HFF-Myc (cell line): ENCODE measurements around the gene RBMS2.

Experiments used
- DNase-seq: peaks from one replicate; pipeline ENCODE4 v3.0.0-alpha.2; 2011; ENCODE audit warnings: low read depth; ENCODE audit errors: extremely low read depth
- H3K4me3 ChIP-seq: replicated peaks from 2 replicates; pipeline ENCODE4 v1.5.1; 2011; ENCODE audit warnings: low read depth, mild to moderate bottlenecking, control low read depth, low read length
- TF ChIP-seq, protein P1 (sequence below): IDR thresholded peaks from 2 replicates; pipeline ENCODE4 v1.5.1; 2012; ENCODE audit warnings: mild to moderate bottlenecking, low read depth, low read length, control low read depth; ENCODE audit errors: missing control alignments

Gene RBMS2

DNA sequence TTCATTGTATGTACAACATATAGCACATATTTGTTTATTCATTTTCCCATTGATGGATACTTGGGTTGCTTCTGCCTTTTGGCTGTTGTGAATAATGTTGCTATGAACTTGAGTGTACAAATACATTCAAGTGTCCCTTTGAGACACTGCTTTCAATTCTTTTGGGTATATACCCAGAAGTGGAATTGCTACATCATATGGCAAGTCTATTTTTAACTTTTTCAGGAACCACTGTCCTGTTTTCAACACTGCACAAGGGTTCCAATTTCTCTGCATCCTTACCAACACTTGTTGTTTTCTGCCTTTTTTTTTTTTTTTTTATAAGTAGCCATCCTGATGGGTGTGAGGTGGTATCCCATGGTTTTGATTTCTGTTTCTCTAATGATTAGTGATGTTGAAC is 15.9 kb downstream of the RBMS2 start:
- no peak for DNase-seq
- TF ChIP-seq, protein P1, sequence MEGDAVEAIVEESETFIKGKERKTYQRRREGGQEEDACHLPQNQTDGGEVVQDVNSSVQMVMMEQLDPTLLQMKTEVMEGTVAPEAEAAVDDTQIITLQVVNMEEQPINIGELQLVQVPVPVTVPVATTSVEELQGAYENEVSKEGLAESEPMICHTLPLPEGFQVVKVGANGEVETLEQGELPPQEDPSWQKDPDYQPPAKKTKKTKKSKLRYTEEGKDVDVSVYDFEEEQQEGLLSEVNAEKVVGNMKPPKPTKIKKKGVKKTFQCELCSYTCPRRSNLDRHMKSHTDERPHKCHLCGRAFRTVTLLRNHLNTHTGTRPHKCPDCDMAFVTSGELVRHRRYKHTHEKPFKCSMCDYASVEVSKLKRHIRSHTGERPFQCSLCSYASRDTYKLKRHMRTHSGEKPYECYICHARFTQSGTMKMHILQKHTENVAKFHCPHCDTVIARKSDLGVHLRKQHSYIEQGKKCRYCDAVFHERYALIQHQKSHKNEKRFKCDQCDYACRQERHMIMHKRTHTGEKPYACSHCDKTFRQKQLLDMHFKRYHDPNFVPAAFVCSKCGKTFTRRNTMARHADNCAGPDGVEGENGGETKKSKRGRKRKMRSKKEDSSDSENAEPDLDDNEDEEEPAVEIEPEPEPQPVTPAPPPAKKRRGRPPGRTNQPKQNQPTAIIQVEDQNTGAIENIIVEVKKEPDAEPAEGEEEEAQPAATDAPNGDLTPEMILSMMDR: no peak
- no peak overlapping the region for H3K4me3 ChIP-seq

DNA sequence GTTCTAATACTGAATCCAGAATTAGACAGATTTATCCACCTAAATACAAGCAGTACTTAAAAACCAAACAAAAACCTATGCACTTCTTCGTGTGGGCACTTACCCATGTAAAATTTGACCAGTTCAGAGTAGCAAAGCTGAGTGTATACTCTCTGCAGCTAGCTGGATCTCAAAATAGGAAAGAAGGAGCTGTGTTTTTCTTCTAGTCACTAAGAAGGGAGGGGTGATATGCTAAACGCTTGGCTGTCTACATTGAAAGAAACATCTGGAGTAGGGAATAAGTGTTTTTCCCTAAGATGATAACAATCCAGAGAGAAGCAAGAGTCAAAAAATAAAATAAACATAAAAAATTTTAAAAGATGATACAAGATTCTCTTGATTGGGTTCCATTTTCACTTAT is 20.0 kb downstream of the RBMS2 start:
- no peak overlapping the region for H3K4me3 ChIP-seq
- TF ChIP-seq, protein P1: no peak
- no peak for DNase-seq

DNA sequence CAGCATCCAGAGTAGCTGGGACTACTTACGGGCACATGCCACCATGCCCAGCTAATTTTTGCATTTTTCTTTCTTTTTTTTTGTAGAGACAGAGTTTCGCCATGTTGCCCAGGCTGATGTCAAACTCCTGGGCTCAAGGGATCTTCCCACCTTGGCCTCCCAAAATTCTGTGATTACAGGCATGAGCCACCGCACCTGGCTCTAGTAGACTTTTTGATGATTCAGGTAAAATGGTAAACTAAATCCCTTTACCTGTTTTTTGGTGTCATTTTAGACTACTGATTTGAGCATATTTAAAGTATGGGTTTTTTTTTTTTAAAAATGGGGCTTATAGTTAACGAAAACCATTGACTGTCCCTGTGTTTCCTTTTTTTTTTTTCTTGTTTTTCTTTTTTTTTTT is 20.5 kb downstream of the RBMS2 start:
- no peak overlapping the region for H3K4me3 ChIP-seq

DNA sequence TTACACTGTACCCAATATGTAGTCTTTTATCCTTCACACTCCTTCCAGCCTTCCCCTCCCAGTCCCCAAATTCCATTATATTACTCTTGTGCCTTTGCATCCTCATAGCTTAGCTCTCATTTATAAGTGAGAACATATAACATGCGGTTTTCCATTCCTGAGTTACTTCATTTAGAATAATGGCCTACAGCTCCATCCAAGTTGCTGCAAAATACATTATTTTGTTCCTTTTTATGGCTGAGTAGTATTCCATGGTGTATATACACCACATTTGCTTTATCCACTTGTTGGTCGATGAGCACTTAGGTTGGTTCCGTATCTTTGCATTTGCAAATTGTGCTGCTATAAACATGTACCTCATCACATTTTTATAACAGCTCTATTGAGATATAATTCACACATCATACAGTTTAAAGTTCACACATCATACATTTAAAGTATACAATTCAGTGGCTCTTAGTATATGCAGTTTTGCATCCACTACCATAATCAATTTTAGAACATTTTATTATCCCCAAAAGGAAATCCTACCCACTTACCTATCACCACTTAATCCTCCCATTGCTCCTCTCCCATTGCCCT is 23.5 kb downstream of the RBMS2 start:
- TF ChIP-seq, protein P1: no peak
- H3K4me3 ChIP-seq: no peak overlapping the region
- DNase-seq: no peak

More for the DNA sequence above, 20.5 kb downstream of the RBMS2 start:
- TF ChIP-seq, protein P1: no peak
- DNase-seq: no peak

DNA sequence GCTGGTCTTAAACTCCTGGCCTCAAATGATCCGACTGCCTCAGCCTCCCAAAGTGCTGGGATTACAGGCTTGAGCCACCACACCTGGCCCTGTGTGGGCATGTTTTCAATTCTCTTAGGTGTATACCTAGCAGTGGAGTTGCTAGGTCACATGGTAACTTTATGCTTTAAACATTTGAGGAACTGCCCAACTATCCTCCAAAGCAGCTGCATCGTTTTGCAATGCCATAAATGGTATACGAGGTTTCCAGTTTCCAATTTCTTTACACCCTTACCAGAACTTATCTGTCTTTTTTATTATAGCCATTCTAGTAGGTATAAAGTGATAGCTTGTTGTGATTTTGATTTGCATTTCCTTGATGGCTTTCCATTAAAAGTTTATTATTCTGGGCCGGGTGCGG is 25.1 kb downstream of the RBMS2 start:
- DNase-seq: no peak
- TF ChIP-seq, protein P1: no peak
- H3K4me3 ChIP-seq: no peak overlapping the region

DNA sequence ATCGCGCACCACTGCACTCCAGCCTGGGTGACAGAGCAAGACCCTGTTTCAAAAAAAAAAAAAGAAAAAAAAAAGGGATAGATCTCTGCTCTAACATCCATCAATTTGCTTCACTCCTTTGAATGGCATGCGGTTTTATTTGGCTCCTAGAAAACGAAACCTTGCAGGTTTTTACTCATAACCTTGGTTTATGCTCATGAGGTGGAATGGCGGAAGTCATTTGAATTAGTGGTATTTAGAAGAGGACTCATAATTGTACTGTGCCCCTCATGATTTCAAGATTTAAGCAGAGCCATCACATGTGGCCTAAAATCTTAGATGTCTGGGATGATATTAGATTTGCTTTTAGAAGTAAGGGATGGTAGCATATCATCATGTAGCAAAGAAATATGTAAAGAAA is 29.4 kb downstream of the RBMS2 start:
- TF ChIP-seq, protein P1: no peak
- no peak overlapping the region for H3K4me3 ChIP-seq
- DNase-seq: no peak

DNA sequence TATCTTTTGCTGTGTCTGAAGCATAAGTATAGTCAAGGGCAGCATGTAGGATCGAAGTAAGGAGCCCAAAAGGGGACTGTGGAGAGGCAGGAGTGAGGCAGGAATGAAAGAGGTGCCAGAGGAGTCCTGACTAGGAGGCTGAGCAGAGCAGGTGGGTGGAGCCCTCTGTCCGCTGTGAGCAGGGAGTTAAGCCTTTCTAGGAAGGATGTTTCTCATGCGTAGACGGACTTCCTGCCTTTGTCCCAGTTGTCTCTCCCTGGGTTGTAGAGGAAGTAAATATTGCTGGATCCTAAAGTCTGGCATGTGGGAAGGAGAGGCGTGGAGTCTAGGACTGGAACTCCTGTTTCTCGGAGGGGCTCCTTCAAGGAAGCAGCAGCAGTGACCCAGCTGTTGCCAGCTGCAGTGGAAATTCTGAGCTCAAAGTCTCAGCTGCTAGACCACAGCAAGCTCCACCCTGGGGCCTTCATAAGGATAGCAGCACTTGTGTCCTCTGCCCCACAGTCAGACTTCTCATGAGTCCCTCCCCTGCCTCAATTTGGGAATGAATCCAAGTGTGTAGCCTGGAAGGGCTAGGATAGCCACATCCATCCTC is 44.0 kb downstream of the RBMS2 start:
- H3K4me3 ChIP-seq: no peak overlapping the region
- TF ChIP-seq, protein P1: no peak
- DNase-seq: peak; percentile 67
